Inflammatory macrophage treated with lipopolysaccharide for 4 hours (primary cell): ENCODE results near the gene TMTC4.
A peak's percentile ranks its signal among the peaks of the same experiment; 100 is the strongest.
"Not testable (repeated sequence)": the region's sequence is repeated elsewhere in the genome, so short reads cannot be mapped to it uniquely, and the experiment has no call there.

Experiments
- DNase-seq: peaks from one replicate; pipeline ENCODE4 v3.0.0-alpha.2; 2020

The TMTC4 gene

DNA sequence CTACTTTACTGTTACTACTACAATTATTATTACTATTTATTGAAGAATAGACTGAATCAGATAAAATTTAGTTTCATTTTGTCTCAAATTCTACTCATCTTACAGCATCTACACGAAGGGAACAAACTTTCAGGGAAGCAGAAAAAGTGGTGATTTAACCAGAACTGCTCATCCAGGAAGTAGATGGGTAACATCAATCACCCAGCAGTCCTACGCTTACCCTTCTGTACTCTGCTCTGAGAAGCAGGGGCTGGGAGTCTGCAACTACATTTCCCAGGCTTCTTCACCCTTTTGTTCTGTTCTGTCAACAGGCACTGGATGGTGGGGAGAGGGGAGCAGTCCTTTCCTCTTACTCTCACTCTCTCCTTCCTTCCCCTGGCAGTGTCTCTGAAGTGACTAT is 54.7 kb downstream of the TMTC4 start:
- no peak for DNase-seq

DNA sequence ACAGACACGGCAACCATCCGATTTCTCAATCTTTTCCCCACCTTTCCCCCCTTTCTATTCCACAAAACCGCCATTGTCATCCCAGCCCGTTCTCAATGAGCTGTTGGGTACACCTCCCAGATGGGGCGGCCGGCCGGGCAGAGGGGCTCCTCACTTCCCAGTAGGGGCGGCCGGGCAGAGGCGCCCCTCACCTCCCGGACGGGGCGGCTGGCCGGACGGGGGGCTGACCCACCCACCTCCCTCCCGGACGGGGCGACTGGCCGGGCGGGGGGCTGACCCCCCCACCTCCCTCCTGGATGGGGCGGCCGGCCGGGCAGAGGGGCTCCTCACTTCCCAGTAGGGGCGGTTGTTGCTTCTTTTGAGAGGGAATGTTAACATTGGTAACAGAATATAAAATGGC is 55.7 kb downstream of the TMTC4 start:
- not testable (repeated sequence) for DNase-seq

DNA sequence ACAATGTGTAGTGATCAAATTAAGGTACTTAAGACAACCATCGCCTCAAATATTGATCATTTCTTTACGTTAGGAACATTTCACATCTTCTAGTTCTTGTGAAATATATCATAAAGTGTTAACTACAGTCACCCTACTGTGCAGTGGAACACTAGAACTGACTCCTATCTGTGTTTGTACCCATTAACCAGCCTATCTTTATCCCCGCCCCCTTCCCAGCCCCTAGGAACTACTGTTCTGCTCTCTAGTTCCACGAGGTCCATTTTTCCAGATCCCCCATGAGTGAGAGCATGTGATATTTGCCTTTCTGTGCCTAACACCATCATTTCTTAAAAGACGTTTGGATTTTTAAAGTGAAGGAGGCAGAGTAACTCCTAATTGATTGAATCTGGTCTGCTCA is 61.6 kb downstream of the TMTC4 start:
- DNase-seq, result no peak

DNA sequence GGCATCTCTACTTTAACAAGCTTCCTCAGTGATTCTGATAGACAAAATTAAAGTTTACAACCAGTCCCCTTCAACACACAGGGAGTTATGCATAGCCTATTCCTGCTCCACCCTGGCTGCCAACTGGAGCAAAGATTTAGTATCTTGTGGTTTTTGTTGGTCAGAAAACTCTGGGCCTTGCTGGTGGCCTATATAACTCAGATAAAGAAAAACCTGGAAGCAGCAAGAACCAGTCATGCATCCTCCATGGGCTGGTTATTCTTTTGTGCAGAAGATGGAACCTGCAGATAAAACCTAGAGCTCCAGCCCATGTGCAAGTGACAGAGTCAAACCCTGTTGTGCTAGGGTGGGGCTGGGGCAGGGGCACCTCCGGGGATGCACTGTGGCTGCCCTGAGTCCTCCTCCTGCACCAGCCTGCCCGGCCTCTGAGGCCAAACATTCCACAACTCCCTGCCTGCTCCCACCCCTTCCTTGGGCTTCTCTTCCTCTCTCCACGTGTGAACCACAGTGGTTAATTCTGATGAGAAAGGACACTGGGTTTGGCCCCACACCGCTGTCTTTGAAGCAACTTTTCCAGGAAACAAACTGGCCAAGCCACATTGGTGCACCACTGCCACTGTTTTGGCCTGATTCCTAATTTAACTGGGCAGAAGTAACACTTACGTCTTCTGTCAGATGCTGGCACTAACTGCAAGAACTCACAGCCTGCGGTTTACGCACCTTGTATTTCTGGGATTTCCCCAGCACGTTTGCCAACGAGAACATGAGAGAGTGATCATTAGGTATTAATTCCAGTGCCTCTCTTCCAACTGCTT is 62.7 kb downstream of the TMTC4 start:
- DNase-seq, result no peak

DNA sequence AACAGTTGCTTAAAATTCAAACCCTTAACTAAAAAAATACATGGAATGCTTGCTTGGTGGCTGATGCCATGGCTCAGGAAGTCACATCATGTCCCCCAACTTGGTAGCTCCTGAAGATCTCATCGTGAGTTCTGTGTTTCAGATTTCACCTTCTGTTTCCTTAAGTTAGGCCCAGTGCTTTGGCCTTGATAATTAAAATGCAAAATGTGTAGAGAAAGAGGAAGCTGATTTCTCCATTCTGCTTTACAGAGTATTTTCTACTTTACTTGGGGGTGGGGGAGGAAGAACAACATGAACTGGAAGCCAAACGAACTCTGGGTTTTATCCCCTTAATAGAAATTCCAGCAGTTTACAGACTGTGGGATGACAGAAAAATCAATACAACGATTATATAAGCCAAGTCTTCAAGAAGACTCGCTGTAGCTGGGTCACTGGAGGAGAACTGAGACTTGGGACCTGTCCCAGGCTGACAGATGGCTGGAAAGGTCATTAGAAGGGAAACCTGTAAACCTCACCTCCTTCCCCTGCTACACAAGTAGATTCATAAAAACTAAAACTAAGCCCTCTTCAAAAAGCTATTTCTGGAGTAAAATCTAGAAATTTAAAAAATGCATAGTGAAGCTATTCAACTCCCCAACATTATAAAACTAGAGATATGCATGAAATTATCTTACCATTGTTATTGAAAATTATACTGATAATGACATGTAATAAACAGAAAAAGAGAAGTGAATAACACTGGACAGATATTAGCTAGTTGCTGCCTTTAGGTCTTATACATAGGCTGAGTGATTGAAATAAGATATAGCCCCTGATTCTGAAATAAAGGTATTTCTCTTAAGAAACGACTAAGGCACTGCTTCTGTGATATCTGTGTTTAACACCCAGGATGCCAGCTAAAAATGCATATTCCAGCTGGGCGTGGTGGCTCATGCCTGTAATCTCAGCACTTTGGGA is 63.9 kb downstream of the TMTC4 start:
- peak; percentile 39 for DNase-seq

DNA sequence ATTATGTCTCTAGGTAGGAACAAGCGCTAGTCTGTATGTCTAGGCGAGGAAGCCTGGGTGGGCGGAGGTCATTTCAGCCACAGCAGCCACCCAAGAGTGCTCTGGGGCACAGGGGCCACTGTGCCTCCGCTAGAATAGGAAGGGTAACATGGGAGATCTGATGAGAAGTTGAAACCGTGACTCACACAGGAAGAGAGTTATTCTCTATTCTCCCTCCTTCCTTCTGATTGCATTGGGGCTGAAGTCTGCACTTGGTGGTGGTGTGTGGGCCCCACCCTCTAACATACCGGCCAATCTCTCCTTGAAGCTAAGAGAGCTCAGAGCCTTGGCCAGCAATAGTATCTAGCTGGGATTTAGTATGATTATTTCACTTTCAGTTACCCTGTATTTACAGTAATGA is 65.7 kb downstream of the TMTC4 start:
- DNase-seq, result peak; percentile 67

DNA sequence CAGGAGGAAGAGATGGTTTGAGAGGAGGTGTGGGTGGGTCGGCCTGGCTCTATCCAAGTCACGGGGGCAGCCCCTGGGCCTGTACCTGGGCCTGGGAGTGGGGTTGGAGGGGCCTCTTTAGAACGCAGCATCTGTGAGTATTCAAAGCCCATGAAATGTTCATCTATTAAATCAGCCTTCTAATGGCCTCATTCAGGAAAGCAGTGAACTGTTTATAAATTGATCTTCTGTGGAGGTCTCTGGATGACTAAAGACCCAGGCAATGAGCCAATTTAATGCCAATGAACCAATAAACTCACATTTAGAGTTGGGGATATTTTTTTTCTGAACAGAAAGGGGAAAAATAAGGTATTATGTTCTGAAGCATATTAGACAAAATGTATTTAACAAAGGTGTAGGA is 66.1 kb downstream of the TMTC4 start:
- no peak for DNase-seq

DNA sequence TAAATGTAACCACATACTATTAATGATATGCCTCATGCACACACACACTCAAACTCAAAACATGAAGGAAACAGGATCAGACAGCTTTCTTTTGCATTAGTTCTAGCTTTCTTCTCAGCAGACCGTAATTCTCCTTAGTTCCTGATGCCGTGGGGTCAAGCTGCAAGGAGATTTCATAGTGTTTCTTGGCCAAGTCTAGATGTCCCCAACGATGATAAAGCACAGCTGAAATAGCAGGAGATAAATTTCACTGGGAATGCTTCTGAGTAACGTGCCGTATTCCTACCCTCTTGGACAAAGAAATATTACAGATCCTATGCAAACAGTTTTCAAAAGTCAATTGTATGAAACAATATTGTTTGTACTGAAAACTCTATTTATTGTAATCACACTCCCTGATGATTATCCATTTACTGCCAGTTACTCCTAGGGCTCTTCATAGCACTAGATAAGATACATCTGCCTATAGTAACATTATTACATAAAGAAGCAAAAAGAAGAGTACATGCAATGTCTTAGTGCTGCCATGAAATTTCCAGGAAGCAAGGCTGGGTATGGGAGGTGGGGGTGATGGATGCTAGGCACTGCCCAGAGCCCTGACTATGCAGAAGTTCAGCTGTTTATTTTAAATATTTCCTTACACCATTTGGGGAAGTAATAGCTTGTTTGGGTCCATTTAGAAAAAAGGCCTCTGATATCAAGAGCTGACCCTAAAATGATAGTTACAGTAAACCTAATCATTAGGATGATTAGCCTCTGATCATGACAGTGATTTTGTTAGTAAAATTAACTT is 69.5 kb downstream of the TMTC4 start:
- peak; percentile 18 for DNase-seq

DNA sequence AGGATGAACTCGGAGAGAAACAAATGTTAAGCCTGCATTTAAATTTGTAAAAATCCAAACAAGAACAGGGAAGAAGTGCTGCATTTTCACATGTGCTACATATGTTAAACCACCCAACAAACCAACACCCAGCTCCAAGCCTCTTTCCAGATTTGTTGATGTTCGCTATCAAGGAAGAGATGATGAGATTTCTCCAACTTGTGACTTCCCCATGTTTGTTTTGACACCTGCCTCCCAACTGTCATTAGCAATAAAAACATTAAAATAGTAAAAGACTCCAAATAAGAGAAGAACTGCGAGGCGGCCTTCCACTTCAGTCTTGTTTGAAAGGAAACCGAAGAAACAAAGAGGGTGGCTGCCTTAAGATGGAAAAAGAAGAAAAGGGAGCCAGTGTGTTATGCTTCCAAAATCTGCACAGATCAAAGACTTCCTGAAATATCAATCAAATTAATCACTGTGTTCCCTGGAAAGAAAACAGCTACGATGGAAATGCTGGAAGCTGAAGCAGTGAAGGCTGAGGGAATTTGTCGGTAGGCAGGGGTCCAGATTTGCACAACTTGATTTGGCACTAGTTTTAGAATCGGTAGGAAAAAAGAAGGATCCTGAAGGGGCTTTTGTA is 72.0 kb downstream of the TMTC4 start:
- no peak for DNase-seq

DNA sequence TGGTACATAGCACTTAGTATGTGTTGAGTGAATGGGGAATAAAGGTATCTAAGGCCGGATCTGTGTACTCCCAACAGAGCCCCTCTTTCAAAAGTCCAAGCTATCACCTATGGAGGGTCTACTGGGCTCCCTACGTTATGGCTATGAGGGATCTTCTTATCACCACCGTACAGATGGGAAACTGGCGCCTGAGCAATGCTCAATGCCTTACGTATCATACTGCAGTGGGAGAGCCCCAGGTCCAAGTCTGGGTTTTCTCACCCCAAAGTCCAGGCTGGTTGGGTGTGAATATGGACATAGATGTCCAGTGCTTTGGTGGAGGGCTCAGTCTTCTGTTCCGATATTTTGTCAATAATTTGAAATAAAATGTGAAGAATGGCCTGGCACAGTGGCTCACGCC is 72.9 kb downstream of the TMTC4 start:
- DNase-seq, result no peak

DNA sequence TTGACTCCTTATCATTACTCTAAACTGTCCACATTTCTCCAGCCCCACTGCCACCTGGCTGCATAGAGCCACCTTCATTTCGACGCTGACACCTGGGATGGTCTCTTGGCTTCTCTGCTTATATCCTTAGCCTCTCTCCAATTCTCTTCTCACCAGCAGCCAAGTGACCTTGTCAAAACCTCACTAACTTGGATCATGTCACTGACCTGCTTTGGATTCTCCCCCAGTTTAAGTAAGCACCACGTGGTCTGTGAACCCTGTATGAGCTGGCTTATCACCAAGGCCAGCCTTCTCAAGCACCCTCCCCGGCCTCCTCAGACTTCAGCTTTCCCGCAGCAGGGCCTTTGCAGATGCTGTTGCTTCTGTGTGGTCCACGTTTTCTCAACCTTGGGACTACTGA is 73.7 kb downstream of the TMTC4 start:
- DNase-seq, result no peak

DNA sequence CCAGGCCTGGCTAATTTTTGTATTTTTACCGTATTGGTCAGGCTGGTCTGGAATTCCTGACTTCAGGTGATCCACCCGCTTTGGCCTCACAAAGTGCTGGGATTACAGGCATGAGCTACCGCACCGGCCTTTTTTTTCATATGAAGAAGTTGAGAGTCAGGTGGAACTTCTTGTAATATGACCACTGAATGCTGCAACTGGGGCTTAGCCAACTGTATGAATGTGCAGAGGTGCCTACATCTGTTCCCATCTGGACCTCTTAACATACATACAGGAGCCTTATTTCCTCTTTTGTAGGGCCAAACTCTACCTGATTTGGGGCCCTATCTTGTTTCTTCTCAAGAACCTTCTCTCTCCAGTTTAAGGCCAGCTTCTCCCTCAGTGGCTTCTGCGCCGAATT is 74.1 kb downstream of the TMTC4 start:
- DNase-seq, result no peak

DNA sequence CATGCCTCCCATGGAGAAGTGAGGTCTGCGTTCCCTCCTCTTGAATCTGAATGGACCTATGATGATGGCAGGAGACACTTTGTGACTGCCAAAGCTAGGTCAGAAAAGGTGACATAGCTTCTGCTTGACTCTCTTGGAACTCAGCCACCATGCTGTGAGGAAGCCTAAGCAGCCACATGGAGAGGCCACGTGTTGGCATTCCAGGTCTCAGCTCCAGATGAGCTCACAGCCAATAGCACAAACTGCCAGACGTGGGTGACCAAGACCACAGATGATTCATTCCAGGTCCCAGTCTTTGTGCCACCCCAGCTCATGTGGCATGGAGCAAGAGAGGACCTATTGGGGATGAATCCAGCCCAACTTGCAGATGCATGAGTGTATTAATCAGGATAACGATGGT is 77.3 kb downstream of the TMTC4 start:
- no peak for DNase-seq

DNA sequence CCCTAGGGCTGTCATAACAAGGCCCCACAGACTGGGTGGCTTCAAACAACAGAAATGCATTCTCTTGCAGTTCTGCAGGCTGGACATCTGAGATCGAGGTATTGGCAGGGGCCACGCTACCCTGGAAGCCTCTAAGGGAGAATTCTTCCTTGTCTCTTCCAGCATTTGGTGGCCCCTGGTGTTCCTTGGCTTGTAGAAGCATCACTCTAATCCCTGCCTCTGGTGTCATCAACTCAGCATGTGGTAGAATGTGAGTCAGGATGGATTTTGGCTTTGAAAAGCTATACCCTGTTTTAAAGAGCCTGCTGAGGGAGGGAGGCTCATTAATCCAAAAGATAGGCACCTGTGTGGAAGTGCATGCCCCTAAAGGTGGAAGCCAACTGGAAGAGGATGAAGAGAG is 78.1 kb downstream of the TMTC4 start:
- no peak for DNase-seq

DNA sequence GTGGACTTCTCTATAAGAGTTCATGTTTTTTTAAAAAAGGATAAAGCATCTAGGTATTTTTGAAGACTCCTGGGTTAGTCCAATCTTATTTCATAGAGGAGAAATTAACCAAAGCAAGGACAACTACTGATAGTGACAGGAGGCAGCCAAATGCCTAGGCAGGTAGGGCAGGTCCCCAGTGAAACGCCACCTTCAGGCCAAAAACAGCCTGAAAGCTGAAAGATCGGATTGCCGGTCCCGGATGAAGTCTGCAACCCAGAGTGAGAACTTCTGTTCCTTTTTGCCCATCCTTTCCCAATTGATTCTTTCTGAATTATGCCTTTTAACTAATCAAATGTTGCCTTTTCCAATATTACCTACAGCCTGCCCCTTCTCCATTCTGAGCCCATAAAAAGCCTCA is 79.9 kb downstream of the TMTC4 start:
- DNase-seq, result no peak

DNA sequence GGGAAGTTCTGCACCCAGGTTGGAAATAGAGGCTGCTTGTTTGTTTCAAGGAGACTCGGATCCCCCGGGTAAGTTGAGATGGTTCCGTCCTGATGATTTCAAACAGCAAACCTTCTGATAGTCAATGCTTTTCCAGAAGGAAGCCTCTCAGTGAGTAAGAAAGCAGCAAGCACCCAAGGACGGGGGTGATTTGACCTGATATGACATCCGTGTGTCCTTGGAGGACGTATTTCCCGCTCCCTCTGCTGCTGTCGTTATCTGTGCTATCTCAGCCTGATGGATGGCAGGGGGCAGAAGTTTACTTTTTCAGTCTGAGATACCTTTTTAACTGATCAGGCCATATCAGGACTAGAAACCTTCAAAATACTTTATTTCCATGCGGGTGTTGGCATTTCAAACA is 80.3 kb downstream of the TMTC4 start:
- DNase-seq, result no peak

DNA sequence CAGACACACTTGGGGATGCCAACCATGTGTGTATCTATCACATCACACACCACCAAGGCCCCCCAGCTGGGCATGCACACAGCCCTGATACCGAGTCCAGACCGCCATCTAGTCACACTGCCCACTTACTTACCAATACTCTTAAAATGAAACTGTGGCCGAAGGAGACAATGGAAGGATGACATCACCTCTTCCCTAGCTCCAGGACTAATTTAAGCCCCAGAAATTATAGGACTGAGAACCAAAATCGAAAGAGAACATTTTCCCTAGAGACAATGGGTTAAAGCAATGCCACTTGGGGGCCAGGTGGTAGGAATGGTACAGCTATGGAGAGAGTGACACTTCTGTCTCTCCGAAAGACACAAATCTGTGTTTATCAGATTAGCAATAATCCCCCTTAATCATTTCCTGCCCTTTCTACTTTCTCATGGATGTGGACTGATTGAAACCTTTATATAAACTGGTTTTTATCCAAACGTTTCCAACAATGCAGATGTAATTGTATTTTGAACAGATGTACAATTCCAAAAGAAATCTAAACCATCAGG is 85.3 kb downstream of the TMTC4 start:
- no peak for DNase-seq

DNA sequence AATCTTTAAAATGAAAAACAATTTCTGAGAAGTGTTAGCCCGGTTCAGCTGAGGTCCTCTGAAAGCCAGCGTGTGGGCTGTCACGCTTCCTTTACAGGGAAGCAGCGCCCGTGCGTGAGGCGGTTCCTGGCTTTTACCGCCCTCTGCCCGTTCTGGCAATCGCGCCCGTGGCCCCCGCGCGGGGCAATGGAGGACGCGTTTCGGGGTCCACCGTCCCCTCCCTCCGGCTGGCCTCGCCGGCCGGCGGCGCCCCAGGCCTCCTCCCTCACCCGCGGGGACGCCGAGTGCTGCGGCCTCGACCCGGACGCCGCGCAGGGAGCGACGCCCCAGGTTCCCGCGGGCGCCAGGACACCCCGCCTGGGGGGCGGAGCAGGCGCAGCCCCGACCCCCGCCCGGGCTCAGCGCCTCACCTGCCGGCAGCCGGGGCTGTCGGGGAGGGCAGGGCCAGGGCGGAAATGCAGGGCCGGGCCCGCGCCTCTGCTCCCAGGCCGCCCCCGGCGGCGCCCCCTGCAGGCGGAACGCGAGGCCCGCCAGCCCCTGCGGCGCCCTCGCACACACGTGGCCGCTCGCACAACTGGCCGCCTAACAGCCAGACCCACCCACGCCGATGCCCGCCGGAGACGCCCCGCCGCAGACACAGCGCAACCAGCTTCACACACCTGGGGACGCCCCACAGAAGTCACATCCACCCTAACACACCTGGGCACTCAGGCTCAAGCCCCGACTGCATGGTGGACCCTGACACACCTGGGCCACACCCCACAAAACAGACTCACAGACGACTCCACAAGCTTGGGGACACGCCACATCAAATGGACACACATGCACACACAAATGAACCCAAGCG is 86.0 kb downstream of the TMTC4 start, which contains the start of gene GGACT:
Gene GGACT (minus strand): TSS at position 459 of the 847 bp plus-strand sequence. CDS start 56,198 bp downstream, outside the sequence.
- peak; percentile 66 for DNase-seq

DNA sequence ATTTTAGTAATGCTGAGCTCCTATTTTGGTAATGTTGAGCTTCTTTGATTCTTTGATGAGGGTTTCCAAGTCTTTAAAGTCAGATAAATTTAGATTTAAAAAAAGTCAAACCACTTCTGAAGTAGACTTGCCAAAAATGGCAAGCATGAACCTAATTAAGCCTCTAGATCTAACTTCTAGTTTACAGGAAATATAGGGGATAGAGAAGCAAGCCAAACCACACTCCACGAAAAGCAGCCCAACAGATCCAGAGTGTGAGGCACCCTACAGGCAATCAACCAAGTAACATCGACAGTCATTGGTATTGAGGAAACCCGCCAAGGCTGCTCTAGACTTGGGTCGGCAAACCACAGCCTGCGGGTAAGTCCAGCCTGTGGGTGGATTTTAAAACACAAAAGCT is 89.7 kb downstream of the TMTC4 start:
- DNase-seq, result no peak

DNA sequence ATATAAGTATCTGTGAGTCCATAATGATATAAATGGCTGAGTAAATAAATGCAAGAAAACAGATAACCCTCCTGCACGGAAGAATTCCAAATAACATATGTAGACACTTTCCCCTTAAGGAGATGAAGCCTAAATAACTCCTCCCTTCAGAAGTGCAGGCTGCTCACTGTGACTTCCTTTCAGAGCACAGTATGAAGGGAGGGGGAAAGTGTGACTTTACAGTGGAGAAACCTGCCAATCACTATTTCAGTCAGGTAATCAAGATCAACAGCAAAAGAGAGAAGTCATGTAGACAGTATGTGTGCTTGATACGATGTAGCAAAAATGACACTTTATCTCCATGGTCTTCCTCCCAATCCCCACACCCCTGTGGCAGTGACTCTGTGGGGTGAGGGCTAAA is 93.1 kb downstream of the TMTC4 start:
- DNase-seq, result no peak

DNA sequence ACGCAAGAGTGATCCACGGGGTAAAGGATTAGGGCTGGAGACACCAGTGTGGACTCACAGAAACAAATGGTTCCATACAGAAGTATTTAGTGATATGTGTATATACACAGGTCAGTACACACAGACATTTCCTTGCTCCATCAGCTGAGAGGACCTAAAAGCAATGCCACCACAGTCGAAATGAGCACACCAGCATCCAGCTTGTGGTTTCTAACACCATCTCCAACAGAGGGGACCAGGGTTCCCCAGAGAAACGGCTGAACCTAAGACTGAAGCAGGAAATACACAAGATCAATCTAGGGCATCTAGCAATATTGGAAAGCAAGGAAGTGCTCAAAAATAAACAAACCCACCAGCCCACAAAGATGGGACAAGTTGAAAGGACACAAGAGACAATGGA is 93.6 kb downstream of the TMTC4 start:
- no peak for DNase-seq
